HG02623 (cell line): ENCODE measurements around the gene AMBN.

ENCODE experiments used
- ATAC-seq: cut with Tn5 transposase; IDR thresholded peaks from one replicate; pipeline ENCODE4 v1.9.1; 2021; ENCODE audit warnings: moderate library complexity; ENCODE audit not compliant: unreplicated experiment

AMBN gene

GRCh38 chr4:70591955-70592582 is at the start of gene AMBN:
AMBN (plus strand) TSS chr4:70592256; CDS start chr4:70592359, 103 bp downstream.
- ATAC-seq: no peak

DNA sequence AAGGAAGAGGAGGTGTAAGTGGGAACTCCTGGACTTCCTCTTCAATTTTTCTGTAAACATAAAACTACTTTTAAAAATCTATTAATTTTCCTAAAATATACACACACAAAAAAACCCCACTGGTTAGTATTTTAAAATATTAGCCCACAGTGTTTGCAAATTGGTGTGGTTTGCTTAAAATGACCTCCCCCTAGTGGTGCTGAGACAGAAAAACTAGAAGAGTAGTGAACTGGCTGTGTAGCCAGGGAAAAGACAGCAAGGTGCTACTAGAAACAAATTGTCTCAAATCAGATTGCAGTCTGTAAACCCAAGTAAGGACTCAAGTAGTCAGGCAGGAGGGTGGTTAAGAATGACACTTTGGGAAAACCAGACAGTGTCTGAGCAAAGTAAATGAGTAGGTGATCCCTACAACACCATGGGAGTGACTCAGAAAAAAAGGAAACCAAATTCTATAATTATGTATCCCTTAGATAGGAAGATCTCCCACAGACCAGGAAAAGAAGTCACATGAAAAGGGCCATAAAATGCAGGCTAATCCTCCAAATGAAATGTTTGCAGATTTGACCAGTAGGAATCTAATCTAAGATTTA is 47.7 kb upstream of the AMBN start:
- ATAC-seq: peak; percentile 53

- ATAC-seq: no peak
These were observed 35.2 kb upstream of the AMBN start for GRCh38 chr4:70556856-70557255.

- ATAC-seq: peak; percentile 62
These were observed 32.7 kb upstream of the AMBN start for GRCh38 chr4:70559211-70559830.

GRCh38 chr4:70559924-70560323 is 32.1 kb upstream of the AMBN start:
- no peak for ATAC-seq

DNA sequence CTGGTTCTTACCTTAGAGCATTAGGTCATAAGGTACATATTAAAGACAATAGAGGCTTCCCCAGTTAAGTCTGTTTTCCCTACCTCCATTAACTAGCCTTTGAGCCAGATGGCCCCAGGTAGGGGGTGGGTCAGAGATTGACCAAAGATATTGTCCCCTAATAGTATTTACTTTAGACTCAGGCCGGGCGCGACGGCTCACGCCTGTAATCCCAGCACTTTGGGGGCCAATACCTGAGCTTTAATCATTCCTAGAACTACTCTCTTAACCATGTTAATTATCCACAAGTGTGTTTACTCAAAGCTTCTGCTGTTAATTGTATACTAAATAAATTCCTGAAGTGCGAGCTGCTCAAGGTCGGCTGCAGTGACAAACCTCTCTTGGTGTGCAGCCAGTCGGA is 28.0 kb upstream of the AMBN start:
- ATAC-seq: no peak

GRCh38 chr4:70570796-70571195 is 21.3 kb upstream of the AMBN start:
- no peak for ATAC-seq

GRCh38 chr4:70571772-70572171 is 20.3 kb upstream of the AMBN start:
- ATAC-seq: no peak

- ATAC-seq: no peak
These were observed 16.1 kb upstream of the AMBN start for GRCh38 chr4:70575964-70576363.

DNA sequence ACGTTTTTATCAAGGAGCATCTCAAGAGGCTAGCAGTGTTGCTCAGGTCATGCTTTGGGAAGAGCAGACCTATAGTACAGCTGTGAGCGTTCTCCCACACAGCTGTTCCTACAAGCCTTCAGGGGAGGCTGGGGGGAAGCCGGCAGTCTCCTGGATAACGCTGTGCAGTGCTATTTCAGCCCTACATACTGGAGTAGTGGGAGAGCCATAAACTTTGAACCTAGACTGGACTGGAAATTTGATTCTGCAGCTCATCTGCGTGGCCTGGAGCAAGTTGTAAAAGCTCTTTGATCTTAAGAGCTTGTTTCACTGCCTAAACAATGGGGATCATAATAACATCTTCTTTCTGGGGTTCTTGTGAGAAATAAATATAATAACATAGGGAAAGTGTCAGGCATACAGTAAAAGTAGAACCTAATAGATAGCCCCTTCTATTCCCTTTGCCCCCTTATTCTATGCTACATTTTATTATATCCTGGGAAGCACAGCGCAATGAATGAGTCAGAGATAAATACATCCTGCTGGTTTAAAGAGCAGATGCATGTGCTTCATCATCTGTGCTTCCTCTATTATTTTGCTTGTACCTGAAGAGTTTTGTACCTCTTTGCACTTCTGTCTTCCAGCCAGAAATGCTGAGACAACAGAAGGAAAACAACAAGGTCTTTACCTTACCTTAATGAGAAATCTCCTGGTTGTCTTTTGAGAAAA is 14.7 kb upstream of the AMBN start:
- ATAC-seq: no peak

GRCh38 chr4:70581980-70582379 is 10.1 kb upstream of the AMBN start:
- ATAC-seq: no peak

DNA sequence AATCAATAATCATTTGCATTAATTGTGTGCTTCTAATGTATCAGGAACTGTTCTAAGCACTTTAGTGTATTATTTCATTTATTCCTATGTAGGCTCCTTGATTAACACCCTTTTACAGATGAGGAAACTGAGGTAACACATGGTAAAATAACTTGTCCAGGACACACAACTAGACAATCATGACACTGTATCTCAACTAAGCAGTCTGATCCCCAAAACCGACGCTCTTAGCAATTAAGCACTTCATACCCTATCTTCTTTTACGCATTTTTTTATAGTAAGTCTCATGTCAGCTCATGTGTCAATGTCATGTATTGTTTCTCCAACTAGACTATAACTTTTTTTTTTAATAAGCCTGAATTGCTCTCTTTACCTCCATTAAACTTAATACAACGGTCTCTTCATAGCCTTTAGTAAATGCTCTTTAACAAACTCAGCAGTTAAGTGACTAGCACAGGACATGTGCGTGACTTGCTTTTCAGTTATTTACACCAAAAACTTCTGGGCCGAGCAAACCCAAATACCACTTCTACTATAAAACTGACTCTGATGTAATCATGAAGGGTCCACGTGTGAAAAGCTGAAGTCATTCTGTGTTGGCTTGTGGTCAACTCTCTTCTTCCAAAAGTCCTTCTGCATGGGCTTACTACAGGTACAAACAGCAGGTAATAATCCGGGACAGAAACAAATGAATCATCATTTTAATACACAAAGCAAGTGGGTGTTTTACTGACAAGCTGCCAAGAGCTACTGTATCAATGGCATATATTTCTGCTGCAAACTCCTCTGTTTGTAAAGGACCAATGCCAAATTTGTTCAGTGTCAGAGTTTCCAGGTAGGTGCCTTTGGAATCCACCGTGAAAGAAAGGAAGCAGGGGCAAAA is 7.9 kb upstream of the AMBN start:
- no peak for ATAC-seq

DNA sequence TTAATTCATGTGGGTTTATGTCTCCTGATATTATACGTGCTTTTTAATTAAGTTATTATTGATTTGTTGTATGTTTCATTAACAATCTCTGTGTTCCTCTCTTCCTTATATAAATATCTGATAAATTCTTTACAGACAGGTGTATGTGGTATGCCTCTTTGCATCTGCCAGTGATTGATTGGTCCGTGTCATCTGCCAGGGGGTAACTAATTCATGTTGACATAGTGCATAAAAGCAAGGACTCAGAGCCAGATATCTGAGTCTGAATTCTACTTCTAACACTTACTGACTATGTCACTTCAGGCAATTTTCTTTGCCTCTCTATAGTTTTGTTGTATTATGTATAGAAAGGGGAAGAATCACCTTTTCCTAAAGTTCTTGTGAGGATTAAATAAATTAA is 5.2 kb upstream of the AMBN start:
- no peak for ATAC-seq

DNA sequence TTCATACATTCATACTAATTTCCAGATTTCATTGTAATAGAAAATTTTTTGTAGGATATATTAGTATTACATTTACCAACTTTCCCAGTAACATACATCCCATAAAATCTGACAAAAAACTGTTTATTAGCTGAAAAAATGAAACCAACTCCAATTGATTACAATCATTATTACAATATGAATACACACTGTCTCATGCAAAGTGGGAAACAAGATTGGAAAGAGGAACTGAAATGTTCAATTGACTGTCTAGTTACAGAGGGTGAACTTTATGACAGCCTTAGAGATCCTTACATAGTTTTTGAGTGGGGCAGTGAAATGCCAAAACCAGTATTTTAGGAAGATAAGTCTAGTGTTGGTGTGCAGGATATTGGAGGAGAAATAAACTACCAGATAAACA is 2.3 kb upstream of the AMBN start:
- peak; percentile 99 for ATAC-seq

DNA sequence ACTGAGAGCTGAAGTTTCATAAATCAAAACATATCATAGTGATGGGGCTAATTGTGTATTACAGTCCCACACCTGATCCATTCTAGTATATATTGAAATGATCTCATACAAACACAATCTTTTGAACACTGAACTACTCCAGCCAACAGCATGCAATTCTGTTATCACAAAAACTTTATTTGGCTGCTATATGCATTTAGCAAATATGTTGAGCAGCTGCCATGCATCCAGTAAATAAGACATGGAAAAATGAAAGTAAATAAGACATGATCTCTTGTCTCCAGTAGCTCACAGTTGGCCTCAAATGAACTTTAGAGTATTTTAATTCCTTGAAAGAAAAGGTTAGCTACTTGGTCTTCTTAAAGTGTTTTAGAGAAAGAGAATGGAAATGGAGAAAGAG is 2.1 kb downstream of the AMBN start:
- no peak for ATAC-seq

DNA sequence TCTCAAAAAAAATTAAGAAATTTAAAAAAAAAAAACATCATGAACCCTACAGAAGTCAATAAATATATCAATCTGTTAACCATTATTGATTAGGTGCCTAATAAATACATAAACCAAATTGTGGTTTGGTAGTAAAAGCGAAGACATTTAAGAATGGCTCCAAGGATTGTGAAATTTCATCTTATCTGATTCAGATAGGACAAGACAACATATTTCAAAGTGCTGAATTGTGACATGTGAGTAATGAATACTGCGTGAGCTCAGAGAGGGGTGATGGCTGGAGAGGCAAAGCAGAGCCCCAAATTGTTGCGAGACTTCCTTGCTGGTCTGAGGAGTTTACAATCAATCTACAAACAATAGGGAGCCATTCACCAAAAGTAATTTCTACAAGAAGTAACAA is 8.2 kb downstream of the AMBN start:
- no peak for ATAC-seq

DNA sequence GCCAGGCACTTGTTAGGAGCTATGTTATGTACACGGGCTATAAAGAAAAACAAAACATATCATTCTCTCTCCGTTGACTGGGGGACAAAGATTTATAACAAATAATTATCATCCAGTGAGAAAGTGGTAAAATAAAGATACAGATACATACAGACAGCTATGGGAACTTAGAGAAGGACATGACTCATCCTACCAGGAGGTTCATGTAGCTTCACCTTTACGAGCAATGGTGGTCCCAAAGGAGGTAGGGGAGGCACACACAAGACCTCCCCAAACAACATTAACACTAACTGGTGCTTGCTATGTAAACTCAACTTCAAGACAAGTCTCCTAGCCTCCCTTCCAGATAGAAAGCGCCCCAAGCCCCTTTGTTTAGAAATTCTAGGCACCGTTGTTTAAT is 8.9 kb downstream of the AMBN start:
- no peak for ATAC-seq

DNA sequence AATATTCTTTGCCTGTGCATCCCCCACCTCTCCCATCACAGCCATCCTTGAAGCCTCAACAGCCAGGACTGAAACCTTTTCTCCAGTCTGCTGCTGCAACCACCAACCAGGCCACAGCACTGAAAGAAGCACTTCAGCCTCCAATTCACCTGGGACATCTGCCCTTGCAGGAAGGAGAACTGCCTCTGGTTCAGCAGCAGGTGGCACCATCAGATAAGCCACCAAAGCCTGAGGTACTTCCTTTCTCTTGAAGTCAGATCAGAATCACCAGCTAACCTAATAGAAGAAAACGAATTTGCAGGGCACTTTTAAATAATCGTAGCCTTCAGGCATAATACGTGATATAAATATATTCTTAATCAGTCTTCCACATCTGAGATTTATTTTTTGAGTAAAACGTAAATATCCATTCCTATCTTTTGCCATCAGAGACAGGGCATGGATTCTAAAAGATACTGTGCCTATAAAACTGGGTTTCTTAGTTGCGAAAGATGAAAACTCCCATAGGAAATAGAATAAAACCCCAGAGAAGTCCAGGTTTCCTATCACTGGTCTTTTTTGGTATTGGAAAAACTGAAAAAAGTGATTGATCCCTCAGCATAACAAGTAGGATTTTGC is 9.5 kb downstream of the AMBN start:
- ATAC-seq: peak; percentile 98

DNA sequence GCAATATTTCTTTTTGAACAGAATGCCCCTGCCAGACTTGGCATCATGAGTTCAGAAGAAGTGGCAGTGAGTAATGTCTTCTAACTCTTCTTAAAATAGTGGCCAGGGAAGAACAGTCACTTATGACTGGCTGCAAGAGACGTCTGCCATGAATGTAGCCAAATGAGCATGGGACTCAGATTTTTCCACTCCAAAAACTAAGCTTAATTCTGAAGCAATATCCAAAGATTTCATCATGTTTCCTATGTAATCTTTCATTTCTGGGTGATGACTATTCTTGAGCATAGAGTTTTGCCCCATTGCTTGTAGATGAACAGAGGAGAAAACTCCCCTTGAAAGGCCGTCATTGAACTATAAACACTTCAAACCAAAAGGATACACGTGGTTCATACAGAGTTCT is 11.8 kb downstream of the AMBN start:
- ATAC-seq: no peak

DNA sequence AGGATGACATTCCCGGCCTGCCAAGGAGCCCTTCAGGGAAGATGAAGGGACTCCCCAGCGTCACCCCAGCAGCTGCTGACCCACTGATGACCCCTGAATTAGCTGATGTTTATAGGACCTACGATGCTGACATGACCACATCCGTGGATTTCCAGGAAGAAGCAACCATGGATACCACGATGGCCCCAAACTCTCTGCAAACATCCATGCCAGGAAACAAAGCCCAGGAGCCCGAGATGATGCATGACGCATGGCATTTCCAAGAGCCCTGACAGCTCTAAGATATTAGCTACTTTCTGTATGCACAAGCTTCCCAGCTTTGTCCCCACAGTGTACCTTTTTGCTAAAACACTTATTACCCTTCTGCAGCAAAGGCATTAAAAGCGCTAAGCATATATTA is 14.4 kb downstream of the AMBN start:
- no peak for ATAC-seq
